B cell (primary cell): ENCODE results near the gene SPECC1. TPM values are rescaled to one million over a fixed set of nuclear protein-coding genes. Genes with fewer than 3 reads are reported as not detected.

ENCODE experiments used
- ATAC-seq: fragments of 200-7000 bp; cut with Tn5 transposase; one replicate; pipeline ENCODE4 v1.10.0; 2021; ENCODE audit warnings: low read depth, mild to moderate bottlenecking, moderate number of reproducible peaks, moderate library complexity
- CTCF ChIA-PET: fragments of 350-600 bp; sonication (Branson Sonifier 250); formaldehyde crosslinking; loops from one replicate; lab custom pipeline; 2021; ENCODE audit warnings: antibody characterized with exemption, inconsistent platforms; lab: Charles Lee
- POLR2A ChIA-PET: fragments of 350-600 bp; sonication (Branson Sonifier 250); formaldehyde crosslinking; loops from one replicate; lab custom pipeline; 2021; ENCODE audit warnings: antibody characterized with exemption; lab: Charles Lee
- DNase-seq: peaks from one replicate; pipeline ENCODE4 v3.0.0; 2013
- H2AFZ ChIP-seq: 2 replicates; pipeline ENCODE4 v1.6.1; 2012; ENCODE audit warnings: mild to moderate bottlenecking, low read depth, low read length; ENCODE audit not compliant: insufficient read depth, poor library complexity, severe bottlenecking
- H3K27ac ChIP-seq, 2 donors: 1 replicate in 1 of 2; 2 replicates in 1 of 2; pipeline ENCODE4 v1.5.1; 2012 to 2013; ENCODE audit warnings: low read length in 2 of 2, mild to moderate bottlenecking in 2 of 2, moderate library complexity in 1 of 2
- H3K27me3 ChIP-seq, 4 experiments: fragments of 200-600 bp in 1 of 4; sonication (generic) in 1 of 4; replicated peaks in 1 of 4; 1 replicate in 2 of 4; 2 replicates in 2 of 4; pipeline versions ENCODE4 v1.6.1 to v1.7.0; 2013 to 2016; ENCODE audit warnings: low read length in 3 of 4, mild to moderate bottlenecking in 2 of 4, mixed read lengths in 1 of 4, moderate library complexity in 1 of 4; ENCODE audit not compliant: insufficient read depth in 4 of 4, control insufficient read depth in 3 of 4; ENCODE audit errors: control extremely low read depth in 1 of 4
- H3K36me3 ChIP-seq, 2 experiments: replicated peaks in 1 of 2; 1 replicate in 1 of 2; 2 replicates in 1 of 2; pipeline versions ENCODE4 v1.6.1 to v1.7.1; 2013; ENCODE audit warnings: low read length in 1 of 2; ENCODE audit not compliant: insufficient read depth in 2 of 2, control insufficient read depth in 1 of 2; ENCODE audit errors: control extremely low read depth in 1 of 2, extremely low read depth in 1 of 2
- H3K4me1 ChIP-seq, 2 donors: fragments of 200-600 bp in 1 of 2; sonication (generic) in 1 of 2; 1 replicate in 1 of 2; 2 replicates in 1 of 2; pipeline versions ENCODE4 v1.5.1 to v1.6.1; 2013 to 2017; ENCODE audit warnings: low read length in 2 of 2; ENCODE audit not compliant: control insufficient read depth in 2 of 2, insufficient read depth in 2 of 2
- H3K4me2 ChIP-seq: replicated peaks from 2 replicates; pipeline ENCODE3; 2012; ENCODE audit warnings: mild to moderate bottlenecking, low read depth, low read length; ENCODE audit not compliant: poor library complexity, severe bottlenecking
- H3K4me3 ChIP-seq, 5 experiments: fragments of 200-600 bp in 1 of 5; sonication (generic) in 1 of 5; 1 replicate in 3 of 5; 2 replicates in 2 of 5; pipeline versions ENCODE4 v1.5.1 to v1.7.0; 2011 to 2016; ENCODE audit warnings: low read length in 4 of 5, mild to moderate bottlenecking in 4 of 5, low read depth in 2 of 5, control low read depth in 1 of 5, moderate library complexity in 1 of 5; ENCODE audit not compliant: insufficient read depth in 1 of 5; ENCODE audit errors: control extremely low read depth in 1 of 5, extremely low read depth in 1 of 5
- H3K79me2 ChIP-seq: fragments of 200-600 bp; sonication (generic); one replicate; pipeline ENCODE4 v1.6.0; 2016; ENCODE audit warnings: low read length; ENCODE audit not compliant: control insufficient read depth, insufficient read depth
- H3K9ac ChIP-seq: fragments of 200-600 bp; sonication (generic); 2 replicates; pipeline ENCODE4 v1.6.1; 2017; ENCODE audit warnings: mild to moderate bottlenecking, low read length, moderate library complexity
- H3K9me3 ChIP-seq, 3 donors: one replicate each; pipeline versions ENCODE4 v1.6.1 to v1.7.1; 2013; ENCODE audit warnings: low read length in 2 of 3; ENCODE audit not compliant: control insufficient read depth in 2 of 3, insufficient read depth in 1 of 3; ENCODE audit errors: control extremely low read depth in 1 of 3
- H4K20me1 ChIP-seq: 2 replicates; pipeline ENCODE4 v1.6.0; 2012; ENCODE audit warnings: mild to moderate bottlenecking, low read length; ENCODE audit not compliant: insufficient read depth, control insufficient read depth, poor library complexity, severe bottlenecking
- H3K27ac Mint-ChIP-seq: one replicate; pipeline ENCODE4 v1.8.0; 2021; ENCODE audit warnings: mixed read lengths
- H3K27me3 Mint-ChIP-seq: one replicate; pipeline ENCODE4 v1.8.0; 2021; ENCODE audit warnings: mixed read lengths
- H3K4me1 Mint-ChIP-seq: one replicate; pipeline ENCODE4 v1.8.0; 2021; ENCODE audit warnings: mixed read lengths
- H3K4me3 Mint-ChIP-seq: one replicate; pipeline ENCODE4 v1.8.0; 2021; ENCODE audit warnings: mixed read lengths
- H3K9me3 Mint-ChIP-seq: one replicate; pipeline ENCODE4 v1.8.0; 2022; ENCODE audit warnings: mixed read lengths; ENCODE audit not compliant: insufficient read depth
- EZH2 ChIP-seq: IDR thresholded peaks from 2 replicates; pipeline ENCODE4 v1.6.1; 2012; ENCODE audit warnings: borderline replicate concordance, low read depth, mild to moderate bottlenecking, moderate library complexity, low read length; ENCODE audit not compliant: insufficient read depth, poor library complexity, severe bottlenecking
- WGBS: methylation state at CpG from one replicate; pipeline ENCODE4 v1.1.5; 2013; ENCODE audit warnings: missing lambda C conversion rate; ENCODE audit not compliant: insufficient coverage; 5-methylcytosine and 5-hydroxymethylcytosine counted together
- intact Hi-C: fragments of 100-400 bp; cut with micrococcal nuclease; formaldehyde crosslinking; loops from one replicate; pipeline ENCODE4 v1.10.0; 2022
- polyA plus RNA-seq: library from polyadenylated mRNA; depleted of rRNA; stranded (reverse); fragments of >200 nt; gene quantifications from 2 replicates; pipeline ENCODE4 v1.2.3, GENCODE V29; 2012
- total RNA-seq, 2 donors: library from RNA; stranded (reverse); fragments of 120-200 nt in 1 of 2; gene quantifications; 1 replicate in 1 of 2; 2 replicates in 1 of 2; pipeline versions ENCODE4 v1.2.3 to v1.2.4, GENCODE V29; 2013 to 2022
- TF ChIP-seq, protein P1 (sequence below): fragments of 200-600 bp; IDR thresholded peaks from one replicate; pipeline ENCODE4 v1.8.0; 2022; ENCODE audit warnings: antibody characterized with exemption, mild to moderate bottlenecking

The SPECC1 gene
- total and polyA plus RNA-seq, 2 donors (not counting 1 experiment from before 2014, with no cell fraction given): 4.6 to 7.4 TPM

DNA sequence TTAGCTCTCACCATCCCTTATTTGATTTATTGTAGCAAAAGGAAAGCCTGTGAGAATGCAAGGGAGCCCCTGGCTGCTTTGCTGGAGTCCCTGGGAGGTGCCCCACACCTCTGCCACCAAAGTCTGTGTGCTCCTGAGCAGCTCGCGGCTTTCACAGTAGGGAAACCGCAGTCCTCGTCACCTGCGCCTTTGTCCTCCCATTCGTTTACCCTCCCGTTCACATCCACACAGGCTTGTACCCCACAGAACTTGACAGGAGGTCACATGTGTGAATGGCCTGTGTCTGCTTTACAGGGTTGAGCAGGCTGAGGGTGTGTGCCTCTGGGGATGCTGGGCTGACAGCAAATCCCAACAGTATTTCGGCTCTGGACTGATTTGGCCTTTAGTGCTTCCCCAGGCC is 305.7 kb downstream of the SPECC1 start:
- H3K4me3 ChIP-seq: no peak overlapping the region
- H3K27me3 Mint-ChIP-seq: no peaks in the 10 kb centered on the region
- no peaks in the 10 kb centered on the region for H3K4me1 ChIP-seq
- ChIA-PET POLR2A (interaction anchor here (0.6 kb wide), 1 partner anchor 9 kb away, joined by 3 read pairs; no protein-coding TSS in a partner anchor), CTCF (no interaction called here)
- DNase-seq: no peak
- H3K4me3 Mint-ChIP-seq: no peak overlapping the region
- no peak overlapping the region for H2AFZ ChIP-seq
- no peaks in the 10 kb centered on the region for H4K20me1 ChIP-seq
- H3K27ac Mint-ChIP-seq: no peak overlapping the region
- H3K36me3 ChIP-seq: no peaks in the 10 kb centered on the region
- intact Hi-C loops: no loop called here
- TF ChIP-seq, protein P1, sequence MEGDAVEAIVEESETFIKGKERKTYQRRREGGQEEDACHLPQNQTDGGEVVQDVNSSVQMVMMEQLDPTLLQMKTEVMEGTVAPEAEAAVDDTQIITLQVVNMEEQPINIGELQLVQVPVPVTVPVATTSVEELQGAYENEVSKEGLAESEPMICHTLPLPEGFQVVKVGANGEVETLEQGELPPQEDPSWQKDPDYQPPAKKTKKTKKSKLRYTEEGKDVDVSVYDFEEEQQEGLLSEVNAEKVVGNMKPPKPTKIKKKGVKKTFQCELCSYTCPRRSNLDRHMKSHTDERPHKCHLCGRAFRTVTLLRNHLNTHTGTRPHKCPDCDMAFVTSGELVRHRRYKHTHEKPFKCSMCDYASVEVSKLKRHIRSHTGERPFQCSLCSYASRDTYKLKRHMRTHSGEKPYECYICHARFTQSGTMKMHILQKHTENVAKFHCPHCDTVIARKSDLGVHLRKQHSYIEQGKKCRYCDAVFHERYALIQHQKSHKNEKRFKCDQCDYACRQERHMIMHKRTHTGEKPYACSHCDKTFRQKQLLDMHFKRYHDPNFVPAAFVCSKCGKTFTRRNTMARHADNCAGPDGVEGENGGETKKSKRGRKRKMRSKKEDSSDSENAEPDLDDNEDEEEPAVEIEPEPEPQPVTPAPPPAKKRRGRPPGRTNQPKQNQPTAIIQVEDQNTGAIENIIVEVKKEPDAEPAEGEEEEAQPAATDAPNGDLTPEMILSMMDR: no peak
- no peak for TF ChIP-seq EZH2
- H3K4me1 Mint-ChIP-seq: no peaks in the 10 kb centered on the region
- H3K9me3 ChIP-seq: no peaks in the 10 kb centered on the region
- no peak overlapping the region for H3K9ac ChIP-seq
- H3K79me2 ChIP-seq: no peaks in the 10 kb centered on the region
- no peak overlapping the region for H3K4me2 ChIP-seq
- no peaks in the 10 kb centered on the region for H3K9me3 Mint-ChIP-seq
- H3K27ac ChIP-seq: no peak overlapping the region
- WGBS: 100% methylated on average over 5 of the region's 8 CpGs
- no peak for ATAC-seq
- H3K27me3 ChIP-seq: no peaks in the 10 kb centered on the region

DNA sequence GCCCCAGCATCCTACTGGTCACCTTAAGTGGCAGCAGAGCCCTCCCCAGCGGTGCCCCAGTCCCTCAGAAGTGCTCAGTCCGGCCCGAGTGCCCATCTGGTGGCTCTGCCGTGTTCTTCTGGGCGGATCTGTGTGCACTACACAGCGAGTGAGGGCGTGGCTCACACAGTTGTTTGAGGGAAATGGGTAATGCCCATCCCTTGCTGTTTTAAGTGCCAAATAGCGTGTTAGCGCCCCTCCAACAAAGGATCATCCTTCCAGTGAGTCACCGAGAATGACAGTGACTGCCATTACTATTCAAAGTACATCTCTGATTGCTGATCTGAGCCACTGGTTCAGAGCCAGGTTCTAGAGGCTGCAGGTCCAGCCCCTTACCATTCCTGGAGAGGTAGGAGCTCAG is 306.2 kb downstream of the SPECC1 start:
- Histone ChIP-seq H4K20me1 (no peaks in the 10 kb centered on the region), H3K36me3 (no peaks in the 10 kb centered on the region), H3K27ac (no peak overlapping the region), H3K4me3 (no peak overlapping the region), H3K4me2 (no peak overlapping the region), H2AFZ (no peak overlapping the region), H3K79me2 (no peaks in the 10 kb centered on the region), H3K9ac (no peak overlapping the region), H3K4me1 (no peaks in the 10 kb centered on the region), H3K27me3 (no peaks in the 10 kb centered on the region), H3K9me3 (no peaks in the 10 kb centered on the region)
- H3K27ac Mint-ChIP-seq: no peak overlapping the region
- ChIA-PET POLR2A (interaction anchor here (0.6 kb wide), 1 partner anchor 9 kb away, joined by 3 read pairs; no protein-coding TSS in a partner anchor), CTCF (interaction anchor here (0.6 to 1.3 kb wide), 3 partner anchors 195 to 943 kb away, joined by 3 to 4 read pairs (median 4); no protein-coding TSS in a partner anchor)
- intact Hi-C loops: no loop called here
- TF ChIP-seq, protein P1: no peak
- H3K4me3 Mint-ChIP-seq: no peak overlapping the region
- DNase-seq: no peak
- H3K4me1 Mint-ChIP-seq: no peaks in the 10 kb centered on the region
- 93% methylated on average over 5 of the region's 10 CpGs for WGBS
- no peaks in the 10 kb centered on the region for H3K9me3 Mint-ChIP-seq
- no peak for ATAC-seq
- no peaks in the 10 kb centered on the region for H3K27me3 Mint-ChIP-seq
